GM19240 (cell line): ENCODE data around the gene GPR39.

Source experiments
- DNase-seq: peaks from one replicate; pipeline ENCODE4 v3.0.0; 2011; ENCODE audit warnings: low spot score; ENCODE audit not compliant: insufficient read length

Gene GPR39

GRCh38 chr2:132636346-132636745 lies 219.7 kb downstream of the GPR39 start:
- DNase-seq, result no peak

GRCh38 chr2:132638313-132639040 lies 221.9 kb downstream of the GPR39 start:
- DNase-seq, result no peak

- DNase-seq, result no peak
Measured at GRCh38 chr2:132640116-132640515, 223.5 kb downstream of the GPR39 start.

- DNase-seq, result no peak
Measured at GRCh38 chr2:132641819-132642218, 225.2 kb downstream of the GPR39 start.

GRCh38 chr2:132642415-132642814 lies 225.8 kb downstream of the GPR39 start:
- no peak for DNase-seq

- no peak for DNase-seq
Measured at GRCh38 chr2:132645176-132645575, 228.6 kb downstream of the GPR39 start.

GRCh38 chr2:132645722-132646539 lies 229.3 kb downstream of the GPR39 start:
- DNase-seq, result no peak

GRCh38 chr2:132646540-132647108 lies 230.0 kb downstream of the GPR39 start:
- DNase-seq, result no peak

GRCh38 chr2:132651115-132652045 lies 234.8 kb downstream of the GPR39 start:
- DNase-seq, result peak; percentile 5

GRCh38 chr2:132652474-132652873 lies 235.9 kb downstream of the GPR39 start:
- no peak for DNase-seq

- no peak for DNase-seq
Measured at GRCh38 chr2:132654335-132654734, 237.7 kb downstream of the GPR39 start.

GRCh38 chr2:132654968-132655367 lies 238.4 kb downstream of the GPR39 start:
- no peak for DNase-seq

GRCh38 chr2:132656266-132656975 lies 239.8 kb downstream of the GPR39 start:
- DNase-seq, result no peak

- no peak for DNase-seq
Measured at GRCh38 chr2:132659331-132659730, 242.7 kb downstream of the GPR39 start.

GRCh38 chr2:132662732-132663131 lies 246.1 kb downstream of the GPR39 start:
- DNase-seq, result no peak

- DNase-seq, result no peak
Measured at GRCh38 chr2:132664096-132664495, 247.5 kb downstream of the GPR39 start.

- no peak for DNase-seq
Measured at GRCh38 chr2:132665401-132666140, 249.0 kb downstream of the GPR39 start.

GRCh38 chr2:132667706-132668105 lies 251.1 kb downstream of the GPR39 start:
- DNase-seq, result no peak

- DNase-seq, result no peak
Measured at GRCh38 chr2:132668189-132668823, 251.7 kb downstream of the GPR39 start.
